Measurements from ENCODE around the gene IKZF4.

DNA sequence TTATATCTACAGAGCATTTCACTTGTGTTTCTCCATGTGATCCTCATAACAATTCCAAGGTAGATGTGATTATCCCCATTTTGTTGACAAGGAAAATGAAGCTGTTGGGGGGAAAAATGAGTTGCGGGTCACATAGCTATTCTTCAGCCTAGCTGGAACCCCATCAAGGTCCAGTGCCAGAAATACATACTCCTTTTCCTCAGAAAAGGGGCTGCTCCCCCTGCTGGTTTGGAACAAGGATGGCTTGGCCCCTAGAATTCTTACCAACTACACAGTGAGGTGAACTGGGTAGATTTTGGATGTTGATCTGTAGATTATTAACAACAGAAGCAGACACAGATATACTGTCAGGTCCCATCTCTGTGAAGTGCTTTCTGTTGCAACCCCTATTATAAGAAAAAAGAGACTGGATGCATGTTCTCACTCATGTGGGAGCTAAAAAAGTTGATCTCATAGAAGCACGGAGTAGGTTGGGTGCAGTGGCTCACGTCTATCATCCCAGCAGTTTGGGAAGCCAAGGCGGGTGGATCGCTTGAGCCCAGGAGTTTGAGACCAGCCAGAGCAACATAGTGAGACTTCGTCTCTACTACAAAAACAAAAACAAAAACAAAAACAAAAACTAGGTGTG lies 8.9 kb downstream of the IKZF4 start:
- no peak for TF ChIP-seq POLR2A (IDR thresholded peaks at IDR 0.05)
- TF ChIP-seq, protein P1, sequence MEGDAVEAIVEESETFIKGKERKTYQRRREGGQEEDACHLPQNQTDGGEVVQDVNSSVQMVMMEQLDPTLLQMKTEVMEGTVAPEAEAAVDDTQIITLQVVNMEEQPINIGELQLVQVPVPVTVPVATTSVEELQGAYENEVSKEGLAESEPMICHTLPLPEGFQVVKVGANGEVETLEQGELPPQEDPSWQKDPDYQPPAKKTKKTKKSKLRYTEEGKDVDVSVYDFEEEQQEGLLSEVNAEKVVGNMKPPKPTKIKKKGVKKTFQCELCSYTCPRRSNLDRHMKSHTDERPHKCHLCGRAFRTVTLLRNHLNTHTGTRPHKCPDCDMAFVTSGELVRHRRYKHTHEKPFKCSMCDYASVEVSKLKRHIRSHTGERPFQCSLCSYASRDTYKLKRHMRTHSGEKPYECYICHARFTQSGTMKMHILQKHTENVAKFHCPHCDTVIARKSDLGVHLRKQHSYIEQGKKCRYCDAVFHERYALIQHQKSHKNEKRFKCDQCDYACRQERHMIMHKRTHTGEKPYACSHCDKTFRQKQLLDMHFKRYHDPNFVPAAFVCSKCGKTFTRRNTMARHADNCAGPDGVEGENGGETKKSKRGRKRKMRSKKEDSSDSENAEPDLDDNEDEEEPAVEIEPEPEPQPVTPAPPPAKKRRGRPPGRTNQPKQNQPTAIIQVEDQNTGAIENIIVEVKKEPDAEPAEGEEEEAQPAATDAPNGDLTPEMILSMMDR (IDR thresholded peaks at IDR 0.05) = peak; percentile 57 to 72 (median 64)
